GM23338 (cell line): Measurements from ENCODE around the gene DHRS13. TPM values are rescaled to one million over a fixed set of nuclear protein-coding genes. Genes with fewer than 3 reads are reported as not detected.

Experiments
- ATAC-seq: fragments of 200-7000 bp; cut with Tn5 transposase; 3 replicates; pipeline ENCODE4 v1.9.1; 2020
- DNase-seq: peaks from one replicate; pipeline ENCODE4 v3.0.0-alpha.2; 2015; ENCODE audit warnings: low spot score
- H2AFZ ChIP-seq: fragments of 200-600 bp; sonication (generic); 2 replicates; pipeline ENCODE4 v1.8.0; 2016; ENCODE audit warnings: antibody characterized with exemption, mild to moderate bottlenecking, moderate library complexity
- H3F3A ChIP-seq: fragments of 200-600 bp; sonication (generic); replicated peaks from 2 replicates; pipeline ENCODE4 v1.8.0; 2017; ENCODE audit warnings: antibody characterized with exemption, mixed run types, low read depth
- H3K27ac ChIP-seq: fragments of 200-600 bp; sonication (generic); 2 replicates; pipeline ENCODE4 v1.6.1; 2016; ENCODE audit warnings: low read depth
- H3K27me3 ChIP-seq: fragments of 200-600 bp; sonication (generic); 2 replicates; pipeline ENCODE4 v1.8.0; 2016; ENCODE audit warnings: mild to moderate bottlenecking, mixed run types, moderate library complexity; ENCODE audit not compliant: insufficient read depth
- H3K36me3 ChIP-seq: fragments of 200-600 bp; sonication (generic); 2 replicates; pipeline ENCODE4 v1.8.0; 2016; ENCODE audit warnings: mild to moderate bottlenecking; ENCODE audit not compliant: insufficient read depth
- H3K4me1 ChIP-seq: fragments of 200-600 bp; sonication (generic); 2 replicates; pipeline ENCODE4 v1.8.0; 2016; ENCODE audit warnings: mild to moderate bottlenecking, moderate library complexity; ENCODE audit not compliant: insufficient read depth
- H3K4me2 ChIP-seq: fragments of 200-600 bp; sonication (generic); 2 replicates; pipeline ENCODE4 v1.7.1; 2017; ENCODE audit warnings: mixed run types
- H3K4me3 ChIP-seq: fragments of 200-600 bp; sonication (generic); 2 replicates; pipeline ENCODE4 v1.6.1; 2016; ENCODE audit warnings: mixed run types
- H3K79me2 ChIP-seq: fragments of 200-600 bp; sonication (generic); replicated peaks from 2 replicates; pipeline ENCODE4 v1.8.0; 2017; ENCODE audit warnings: mild to moderate bottlenecking; ENCODE audit not compliant: insufficient read depth
- H3K9me2 ChIP-seq: fragments of 200-600 bp; sonication (generic); 2 replicates; pipeline ENCODE4 v1.8.0; 2017; ENCODE audit not compliant: insufficient read depth
- H4K20me1 ChIP-seq: fragments of 200-600 bp; sonication (generic); replicated peaks from 2 replicates; pipeline ENCODE4 v1.8.0; 2017; ENCODE audit warnings: mild to moderate bottlenecking; ENCODE audit not compliant: insufficient read depth
- H3K27ac Mint-ChIP-seq: 2 replicates; pipeline ENCODE4 v1.8.0; 2020; ENCODE audit warnings: inconsistent platforms, mild to moderate bottlenecking, moderate library complexity, mixed read lengths
- H3K27me3 Mint-ChIP-seq: 3 replicates; pipeline ENCODE4 v1.8.0; 2022; ENCODE audit warnings: low read depth, mild to moderate bottlenecking, moderate library complexity, mixed read lengths, inconsistent platforms; ENCODE audit not compliant: insufficient read depth, poor library complexity
- H3K36me3 Mint-ChIP-seq: 3 replicates; pipeline ENCODE4 v1.8.0; 2021; ENCODE audit warnings: low read depth, mild to moderate bottlenecking, inconsistent platforms, moderate library complexity, mixed read lengths
- H3K4me1 Mint-ChIP-seq: 3 replicates; pipeline ENCODE4 v1.8.0; 2020; ENCODE audit warnings: mild to moderate bottlenecking, inconsistent platforms, mixed read lengths
- H3K4me3 Mint-ChIP-seq: 3 replicates; pipeline ENCODE4 v1.8.0; 2021; ENCODE audit warnings: moderate library complexity, mild to moderate bottlenecking, inconsistent platforms, mixed read lengths
- H3K9me3 Mint-ChIP-seq: 3 replicates; pipeline ENCODE4 v1.8.0; 2020; ENCODE audit warnings: moderate library complexity, mild to moderate bottlenecking, inconsistent platforms, mixed read lengths
- CREB1 ChIP-seq: fragments of 250-450 bp; sonication (Bioruptor Pico); IDR thresholded peaks from 2 replicates; pipeline ENCODE4 v1.5.0; 2020; ENCODE audit warnings: low read depth, mild to moderate bottlenecking, moderate library complexity
- ETS1 ChIP-seq: IDR thresholded peaks from 2 replicates; pipeline ENCODE4 v1.6.1; 2016; ENCODE audit warnings: antibody characterized with exemption
- EZH2 ChIP-seq: fragments of 200-600 bp; sonication (generic); IDR thresholded peaks from one replicate; pipeline ENCODE4 v1.8.0; 2017; ENCODE audit warnings: antibody characterized with exemption, mild to moderate bottlenecking, low read depth; ENCODE audit not compliant: unreplicated experiment
- EZH2phosphoT487 ChIP-seq: fragments of 200-600 bp; sonication (generic); IDR thresholded peaks from one replicate; pipeline ENCODE4 v1.8.1; 2018; ENCODE audit warnings: antibody characterized with exemption; ENCODE audit not compliant: unreplicated experiment
- JUNB ChIP-seq: IDR thresholded peaks from one replicate; pipeline ENCODE4 v1.6.1; 2016; ENCODE audit warnings: antibody characterized with exemption; ENCODE audit not compliant: unreplicated experiment
- NANOG ChIP-seq: IDR thresholded peaks from 2 replicates; pipeline ENCODE4 v1.6.1; 2016; ENCODE audit warnings: antibody characterized with exemption, borderline replicate concordance
- POLR2AphosphoS5 ChIP-seq: IDR thresholded peaks from 2 replicates; pipeline ENCODE4 v1.6.1; 2016; ENCODE audit warnings: antibody characterized with exemption, low read depth
- STAT1 ChIP-seq: IDR thresholded peaks from one replicate; pipeline ENCODE4 v1.6.1; 2016; ENCODE audit warnings: antibody characterized with exemption; ENCODE audit not compliant: unreplicated experiment
- ZNF114 ChIP-seq: fragments of 250-450 bp; sonication (Bioruptor Pico); IDR thresholded peaks from 2 replicates; pipeline ENCODE4 v1.5.0; 2020; ENCODE audit warnings: mild to moderate bottlenecking, moderate library complexity
- ZNF331 ChIP-seq: fragments of 250-450 bp; sonication (Bioruptor Pico); IDR thresholded peaks from 2 replicates; pipeline ENCODE4 v1.5.0; 2020; ENCODE audit warnings: low read depth, mild to moderate bottlenecking, moderate library complexity
- ZNF462 ChIP-seq: fragments of 250-450 bp; sonication (Bioruptor Pico); IDR thresholded peaks from 2 replicates; pipeline ENCODE4 v1.5.0; 2020; ENCODE audit warnings: mild to moderate bottlenecking, moderate library complexity
- polyA plus RNA-seq: library from polyadenylated mRNA; unstranded; fragments of >200 nt; fragmentation: Nextera tagmentation; extraction: Ambion mirVana; gene quantifications from 2 replicates; pipeline ENCODE4 v1.2.1, GENCODE V29; 2016
- total RNA-seq: library from RNA; depleted of rRNA; stranded (reverse); fragments of >200 nt; shearing (Covaris generic); gene quantifications from 2 replicates; pipeline ENCODE4 v1.2.3, GENCODE V29; 2014
- TF ChIP-seq, protein P1 (sequence below): IDR thresholded peaks from one replicate; pipeline ENCODE4 v1.6.1; 2018; ENCODE audit warnings: antibody characterized with exemption; ENCODE audit not compliant: unreplicated experiment
- TF ChIP-seq, protein P2 (sequence below), 2 experiments: fragments of 200-600 bp in 1 of 2; sonication (generic) in 1 of 2; conservative IDR thresholded peaks; 2 replicates each; pipeline versions ENCODE4 v1.5.1 to v1.6.1; 2016 to 2017; ENCODE audit warnings: antibody characterized with exemption in 2 of 2, low read depth in 2 of 2, mild to moderate bottlenecking in 2 of 2, moderate library complexity in 1 of 2

DHRS13 gene
- total and polyA plus RNA-seq, 2 experiments from 2014 or later, result 5.4 to 34.2 TPM

GRCh38 chr17:28920201-28920600, 17.3 kb upstream of the DHRS13 start:
- peaks cover 82% of the 10 kb centered on the region for H3K36me3 ChIP-seq
- TF ChIP-seq ZNF462 (no peak), ETS1 (no peak), ZNF331 (no peak), CREB1 (CRISPR knock-in tag) (no peak), ZNF114 (no peak), EZH2 (no peak), NANOG (no peak), POLR2AphosphoS5 (no peak), JUNB (no peak), EZH2phosphoT487 (no peak), STAT1 (no peak)
- TF ChIP-seq, protein P1, sequence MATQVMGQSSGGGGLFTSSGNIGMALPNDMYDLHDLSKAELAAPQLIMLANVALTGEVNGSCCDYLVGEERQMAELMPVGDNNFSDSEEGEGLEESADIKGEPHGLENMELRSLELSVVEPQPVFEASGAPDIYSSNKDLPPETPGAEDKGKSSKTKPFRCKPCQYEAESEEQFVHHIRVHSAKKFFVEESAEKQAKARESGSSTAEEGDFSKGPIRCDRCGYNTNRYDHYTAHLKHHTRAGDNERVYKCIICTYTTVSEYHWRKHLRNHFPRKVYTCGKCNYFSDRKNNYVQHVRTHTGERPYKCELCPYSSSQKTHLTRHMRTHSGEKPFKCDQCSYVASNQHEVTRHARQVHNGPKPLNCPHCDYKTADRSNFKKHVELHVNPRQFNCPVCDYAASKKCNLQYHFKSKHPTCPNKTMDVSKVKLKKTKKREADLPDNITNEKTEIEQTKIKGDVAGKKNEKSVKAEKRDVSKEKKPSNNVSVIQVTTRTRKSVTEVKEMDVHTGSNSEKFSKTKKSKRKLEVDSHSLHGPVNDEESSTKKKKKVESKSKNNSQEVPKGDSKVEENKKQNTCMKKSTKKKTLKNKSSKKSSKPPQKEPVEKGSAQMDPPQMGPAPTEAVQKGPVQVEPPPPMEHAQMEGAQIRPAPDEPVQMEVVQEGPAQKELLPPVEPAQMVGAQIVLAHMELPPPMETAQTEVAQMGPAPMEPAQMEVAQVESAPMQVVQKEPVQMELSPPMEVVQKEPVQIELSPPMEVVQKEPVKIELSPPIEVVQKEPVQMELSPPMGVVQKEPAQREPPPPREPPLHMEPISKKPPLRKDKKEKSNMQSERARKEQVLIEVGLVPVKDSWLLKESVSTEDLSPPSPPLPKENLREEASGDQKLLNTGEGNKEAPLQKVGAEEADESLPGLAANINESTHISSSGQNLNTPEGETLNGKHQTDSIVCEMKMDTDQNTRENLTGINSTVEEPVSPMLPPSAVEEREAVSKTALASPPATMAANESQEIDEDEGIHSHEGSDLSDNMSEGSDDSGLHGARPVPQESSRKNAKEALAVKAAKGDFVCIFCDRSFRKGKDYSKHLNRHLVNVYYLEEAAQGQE, result no peak
- TF ChIP-seq, protein P2, sequence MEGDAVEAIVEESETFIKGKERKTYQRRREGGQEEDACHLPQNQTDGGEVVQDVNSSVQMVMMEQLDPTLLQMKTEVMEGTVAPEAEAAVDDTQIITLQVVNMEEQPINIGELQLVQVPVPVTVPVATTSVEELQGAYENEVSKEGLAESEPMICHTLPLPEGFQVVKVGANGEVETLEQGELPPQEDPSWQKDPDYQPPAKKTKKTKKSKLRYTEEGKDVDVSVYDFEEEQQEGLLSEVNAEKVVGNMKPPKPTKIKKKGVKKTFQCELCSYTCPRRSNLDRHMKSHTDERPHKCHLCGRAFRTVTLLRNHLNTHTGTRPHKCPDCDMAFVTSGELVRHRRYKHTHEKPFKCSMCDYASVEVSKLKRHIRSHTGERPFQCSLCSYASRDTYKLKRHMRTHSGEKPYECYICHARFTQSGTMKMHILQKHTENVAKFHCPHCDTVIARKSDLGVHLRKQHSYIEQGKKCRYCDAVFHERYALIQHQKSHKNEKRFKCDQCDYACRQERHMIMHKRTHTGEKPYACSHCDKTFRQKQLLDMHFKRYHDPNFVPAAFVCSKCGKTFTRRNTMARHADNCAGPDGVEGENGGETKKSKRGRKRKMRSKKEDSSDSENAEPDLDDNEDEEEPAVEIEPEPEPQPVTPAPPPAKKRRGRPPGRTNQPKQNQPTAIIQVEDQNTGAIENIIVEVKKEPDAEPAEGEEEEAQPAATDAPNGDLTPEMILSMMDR (conservative IDR thresholded peaks at IDR 0.05; ENCODE audit: low read depth in 2 of 2), result no peak
- H3K27ac Mint-ChIP-seq, result no peak overlapping the region

More at GRCh38 chr17:28920201-28920600, 17.3 kb upstream of the DHRS13 start:
- Histone ChIP-seq H4K20me1 (peaks cover 27% of the 10 kb centered on the region), H3F3A (peaks cover 51% of the 10 kb centered on the region), H3K4me3 (no peak overlapping the region), H3K9me2 (no peaks in the 10 kb centered on the region), H3K27me3 (no peaks in the 10 kb centered on the region), H3K27ac (no peak overlapping the region; the same call in 1 of the 2 replicates), H3K4me2 (no peak overlapping the region), H2AFZ (no peak overlapping the region), H3K79me2 (peaks cover 34% of the 10 kb centered on the region), H3K4me1 (no peaks in the 10 kb centered on the region)
- Mint-ChIP-seq H3K4me1 (no peaks in the 10 kb centered on the region), H3K36me3 (peaks cover 96% of the 10 kb centered on the region), H3K27me3 (peaks cover 2% of the 10 kb centered on the region), H3K4me3 (no peak overlapping the region), H3K9me3 (no peaks in the 10 kb centered on the region)
- DNase-seq (no peak), ATAC-seq (no peak)
